ENCODE data around the gene CEACAM3. TPM values are rescaled to one million over a fixed set of nuclear protein-coding genes. Genes with fewer than 3 reads are reported as not detected.
A peak's percentile ranks its signal among the peaks of the same experiment; 100 is the strongest.
"Not testable (repeated sequence)": the region's sequence is repeated elsewhere in the genome, so short reads cannot be mapped to it uniquely, and the experiment has no call there.

Gene CEACAM3
- total RNA-seq = not detected in 2 replicates

- no peak for DNase-seq
Measured at GRCh38 chr19:41796362-41796761, at the start of gene CEACAM3. CEACAM3 (plus strand) TSS chr19:41796587; CDS start chr19:41796678, 91 bp downstream.

- peak; percentile 66 for DNase-seq
Measured at GRCh38 chr19:41746593-41747227, 49.7 kb upstream of the CEACAM3 start.

GRCh38 chr19:41748012-41748411 lies 48.4 kb upstream of the CEACAM3 start:
- DNase-seq = no peak

GRCh38 chr19:41750248-41751134 lies 45.9 kb upstream of the CEACAM3 start:
- DNase-seq = not testable (repeated sequence)

- peak; percentile 58 for DNase-seq
Measured at GRCh38 chr19:41753159-41753558, 43.2 kb upstream of the CEACAM3 start.

- DNase-seq = peak; percentile 54
Measured at GRCh38 chr19:41753936-41754529, 42.4 kb upstream of the CEACAM3 start.

- DNase-seq = no peak
Measured at GRCh38 chr19:41755328-41755913, 41.0 kb upstream of the CEACAM3 start, which contains the start of gene CEACAM6. CEACAM6 (plus strand) TSS chr19:41755530; CDS start chr19:41755639, 109 bp downstream.

DNA sequence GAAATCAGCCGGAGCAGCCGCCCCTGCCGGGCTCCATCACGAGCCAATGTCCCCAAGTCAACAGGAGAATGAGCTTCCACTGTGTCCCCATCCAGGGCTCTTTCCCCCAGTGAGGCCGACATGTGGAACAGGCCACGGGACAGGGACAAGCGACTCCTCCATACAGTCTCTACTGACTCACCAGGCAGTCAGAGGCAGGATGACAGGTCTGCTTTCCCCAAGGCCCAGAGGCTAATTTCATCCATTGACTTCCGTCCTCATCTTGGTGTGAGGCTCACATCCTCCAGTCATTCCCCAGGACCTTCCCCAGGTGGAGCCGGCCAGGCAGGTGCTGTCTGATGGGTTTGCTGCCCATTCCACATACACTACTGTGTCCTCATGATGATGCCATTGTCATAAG lies 37.5 kb upstream of the CEACAM3 start:
- no peak for DNase-seq

- no peak for DNase-seq
Measured at GRCh38 chr19:41767115-41767514, 29.3 kb upstream of the CEACAM3 start.

DNA sequence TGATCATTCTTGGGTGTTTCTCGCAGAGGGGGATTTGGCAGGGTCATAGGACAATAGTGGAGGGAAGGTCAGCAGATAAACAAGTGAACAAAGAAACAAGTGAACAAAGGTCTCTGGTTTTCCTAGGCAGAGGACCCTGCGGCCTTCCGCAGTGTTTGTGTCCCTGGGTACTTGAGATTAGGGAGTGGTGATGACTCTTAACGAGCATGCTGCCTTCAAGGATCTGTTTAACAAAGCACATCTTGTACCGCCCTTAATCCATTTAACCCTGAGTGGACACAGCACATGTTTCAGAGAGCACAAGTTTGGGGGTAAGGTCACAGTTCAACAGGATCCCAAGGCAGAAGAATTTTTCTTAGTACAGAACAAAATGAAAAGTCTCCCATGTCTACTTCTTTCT lies 28.3 kb upstream of the CEACAM3 start:
- not testable (repeated sequence) for DNase-seq

- no peak for DNase-seq
Measured at GRCh38 chr19:41769608-41770007, 26.8 kb upstream of the CEACAM3 start.

DNA sequence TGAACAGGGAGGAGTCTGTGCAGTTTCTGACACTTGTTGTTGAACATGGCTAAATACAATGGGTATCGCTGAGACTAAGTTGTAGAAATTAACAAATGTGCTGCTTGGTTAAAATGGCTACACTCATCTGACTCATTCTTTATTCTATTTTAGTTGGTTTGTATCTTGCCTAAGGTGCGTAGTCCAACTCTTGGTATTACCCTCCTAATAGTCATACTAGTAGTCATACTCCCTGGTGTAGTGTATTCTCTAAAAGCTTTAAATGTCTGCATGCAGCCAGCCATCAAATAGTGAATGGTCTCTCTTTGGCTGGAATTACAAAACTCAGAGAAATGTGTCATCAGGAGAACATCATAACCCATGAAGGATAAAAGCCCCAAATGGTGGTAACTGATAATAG lies 25.0 kb upstream of the CEACAM3 start:
- no peak for DNase-seq

DNA sequence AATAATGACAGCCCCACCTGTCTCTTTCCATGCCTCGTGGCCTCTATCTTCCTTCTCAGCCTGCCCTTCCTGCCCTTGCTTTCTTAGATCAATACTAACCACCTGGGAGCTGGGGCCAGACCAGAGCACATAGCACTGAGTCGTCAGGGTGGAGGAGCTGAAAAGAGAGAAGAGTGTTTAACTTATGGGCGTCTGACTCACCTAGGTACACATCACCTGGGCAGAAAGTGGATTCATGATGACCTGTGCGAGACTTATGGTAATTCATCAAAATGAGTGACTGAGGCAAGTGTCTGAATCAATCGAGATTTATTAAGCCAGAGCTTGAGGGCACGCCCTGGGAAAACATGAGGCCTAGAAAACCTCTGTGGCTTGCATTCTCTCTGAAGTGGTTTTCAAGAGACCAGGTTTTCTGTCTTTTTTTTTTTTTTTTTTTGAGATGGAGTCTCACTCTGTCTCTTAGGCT lies 21.8 kb upstream of the CEACAM3 start:
- no peak for DNase-seq

GRCh38 chr19:41776700-41777099 lies 19.7 kb upstream of the CEACAM3 start:
- DNase-seq = no peak

- DNase-seq = no peak
Measured at GRCh38 chr19:41783612-41784011, 12.8 kb upstream of the CEACAM3 start.

DNA sequence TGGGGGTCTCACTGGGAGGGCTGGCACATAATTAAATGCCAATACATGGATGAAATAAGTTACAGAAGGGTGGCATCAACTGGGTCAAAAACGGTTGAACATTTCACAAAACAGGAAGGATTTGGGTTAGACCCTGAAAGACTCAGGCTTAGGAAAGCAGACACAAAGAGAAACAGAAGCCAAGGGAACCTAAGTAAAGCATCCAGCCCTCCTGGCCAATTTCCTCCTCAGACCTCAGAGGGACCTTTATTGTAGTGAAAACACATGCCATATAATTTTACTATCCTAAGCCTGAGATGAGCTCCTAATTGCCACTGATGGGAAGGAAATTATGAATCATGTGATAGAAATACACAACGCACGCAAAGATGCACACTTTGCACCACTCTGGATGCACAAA lies 12.1 kb upstream of the CEACAM3 start:
- no peak for DNase-seq

GRCh38 chr19:41784743-41785142 lies 11.6 kb upstream of the CEACAM3 start:
- no peak for DNase-seq

DNA sequence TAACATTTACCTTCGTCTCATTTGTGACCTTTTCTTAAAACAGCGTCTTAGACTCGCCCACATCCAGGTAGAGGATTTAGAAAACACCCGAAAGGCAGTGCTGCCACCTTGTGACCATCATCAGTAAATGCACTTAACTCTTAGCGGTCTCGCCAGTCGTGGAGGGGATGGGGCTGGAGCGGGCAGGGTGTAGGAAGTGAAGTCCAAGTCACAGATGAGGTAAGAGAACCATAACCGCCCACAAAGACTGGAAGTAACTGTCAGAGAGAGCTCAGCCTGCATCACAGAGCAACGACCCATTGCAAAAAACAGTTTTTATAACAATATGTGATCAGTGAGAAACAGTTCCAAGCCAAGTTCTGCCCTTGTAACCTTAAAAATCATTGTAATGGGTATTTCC lies 10.7 kb upstream of the CEACAM3 start:
- DNase-seq = peak; percentile 84

- DNase-seq = no peak
Measured at GRCh38 chr19:41787055-41787454, 9.3 kb upstream of the CEACAM3 start.

GRCh38 chr19:41788518-41788917 lies 7.9 kb upstream of the CEACAM3 start:
- DNase-seq = not testable (repeated sequence)

- DNase-seq = not testable (repeated sequence)
Measured at GRCh38 chr19:41789053-41789452, 7.3 kb upstream of the CEACAM3 start.

- DNase-seq = peak; percentile 71
Measured at GRCh38 chr19:41792513-41793413, 3.6 kb upstream of the CEACAM3 start.

All from dermis blood vessel endothelial cell (primary cell).